OCI-LY7 (cell line): Measurements from ENCODE around the gene ZNF593OS.

Experiments used
- CTCF ChIP-seq: fragments of 200-600 bp; sonication (generic); conservative IDR thresholded peaks from 2 replicates; pipeline ENCODE4 v1.5.1; 2014; ENCODE audit warnings: mild to moderate bottlenecking, antibody characterized with exemption, low read length, moderate library complexity, mixed read lengths
- EZH2phosphoT487 ChIP-seq: fragments of 200-600 bp; sonication (generic); IDR thresholded peaks from 2 replicates; pipeline ENCODE4 v1.6.1; 2018; ENCODE audit warnings: low read depth, borderline replicate concordance, mild to moderate bottlenecking, mixed run types, antibody characterized with exemption, low read length, moderate library complexity, mixed read lengths

- TF ChIP-seq CTCF (no peak), EZH2phosphoT487 (no peak)
These were observed 51.6 kb downstream of the ZNF593OS start for GRCh38 chr1:26119892-26120608.
